ENCODE measurements around the gene CDY1.
"Not testable (repeated sequence)": the region's sequence is repeated elsewhere in the genome, so short reads cannot be mapped to it uniquely, and the experiment has no call there.

Gene CDY1, protein sequence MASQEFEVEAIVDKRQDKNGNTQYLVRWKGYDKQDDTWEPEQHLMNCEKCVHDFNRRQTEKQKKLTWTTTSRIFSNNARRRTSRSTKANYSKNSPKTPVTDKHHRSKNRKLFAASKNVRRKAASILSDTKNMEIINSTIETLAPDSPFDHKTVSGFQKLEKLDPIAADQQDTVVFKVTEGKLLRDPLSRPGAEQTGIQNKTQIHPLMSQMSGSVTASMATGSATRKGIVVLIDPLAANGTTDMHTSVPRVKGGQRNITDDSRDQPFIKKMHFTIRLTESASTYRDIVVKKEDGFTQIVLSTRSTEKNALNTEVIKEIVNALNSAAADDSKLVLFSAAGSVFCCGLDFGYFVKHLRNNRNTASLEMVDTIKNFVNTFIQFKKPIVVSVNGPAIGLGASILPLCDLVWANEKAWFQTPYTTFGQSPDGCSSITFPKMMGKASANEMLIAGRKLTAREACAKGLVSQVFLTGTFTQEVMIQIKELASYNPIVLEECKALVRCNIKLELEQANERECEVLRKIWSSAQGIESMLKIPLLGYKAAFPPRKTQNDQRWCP

DNA sequence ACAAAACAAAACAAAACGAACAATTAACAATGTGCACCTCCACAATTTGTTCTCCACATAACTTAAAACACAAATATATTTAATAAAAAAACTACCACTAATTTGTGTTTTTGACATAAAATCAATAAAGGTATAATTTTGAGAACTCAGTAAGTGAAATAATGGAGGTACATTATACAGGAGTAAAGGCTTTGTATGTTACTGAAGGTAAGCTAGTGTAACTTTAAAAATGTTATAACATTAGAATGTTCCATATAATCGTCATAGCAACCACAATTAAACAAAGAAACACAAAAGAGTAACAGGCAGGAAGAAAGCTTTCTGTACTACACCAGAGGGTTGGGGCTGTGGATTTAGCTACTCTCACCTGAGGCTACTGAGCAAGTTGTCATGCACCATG, at the start of gene CDY1:
CDY1 (plus strand) TSS at position 301 of the 400 bp plus-strand sequence. CDS start 326 bp downstream, outside the sequence.
- not testable (repeated sequence) for DNase-seq

DNA sequence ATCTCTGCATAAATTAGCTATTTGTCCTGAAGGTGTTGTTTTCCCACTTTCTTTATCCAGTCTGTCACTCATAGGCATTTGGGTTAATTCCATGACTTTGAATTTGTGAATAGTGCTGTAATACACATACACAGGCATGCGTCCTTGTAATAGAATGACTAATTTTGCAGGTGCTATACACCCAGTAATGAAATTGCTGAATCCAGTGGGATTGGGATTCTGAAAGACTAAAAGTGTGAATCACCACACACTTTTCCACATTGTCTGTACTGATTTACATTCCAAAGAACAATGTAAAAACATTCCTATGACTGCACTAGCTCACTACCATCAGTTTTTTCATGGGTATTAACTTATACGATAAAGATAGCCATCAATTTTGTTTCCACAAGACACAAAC, 28.6 kb upstream of the CDY1 start:
- not testable (repeated sequence) for DNase-seq

DNA sequence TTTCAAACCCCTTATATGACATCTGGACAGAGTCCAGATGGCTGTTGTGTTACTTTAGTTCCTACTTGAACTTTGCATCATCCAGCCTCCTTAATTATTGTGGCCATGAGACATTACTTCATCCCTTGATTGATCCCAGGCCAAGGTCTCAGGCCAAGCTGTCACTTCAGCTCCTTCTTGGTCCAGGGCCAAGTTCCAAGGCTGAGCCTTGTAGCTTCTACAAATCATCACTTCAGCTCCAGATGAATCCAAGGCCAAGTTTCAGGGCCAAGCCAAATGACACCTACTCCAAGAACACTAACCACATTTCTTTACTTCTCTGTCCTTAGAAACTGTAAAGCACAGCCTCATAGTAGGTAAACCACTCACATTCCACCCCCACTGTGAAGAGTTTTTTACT, 1.7 kb upstream of the CDY1 start:
- DNase-seq: not testable (repeated sequence)

DNA sequence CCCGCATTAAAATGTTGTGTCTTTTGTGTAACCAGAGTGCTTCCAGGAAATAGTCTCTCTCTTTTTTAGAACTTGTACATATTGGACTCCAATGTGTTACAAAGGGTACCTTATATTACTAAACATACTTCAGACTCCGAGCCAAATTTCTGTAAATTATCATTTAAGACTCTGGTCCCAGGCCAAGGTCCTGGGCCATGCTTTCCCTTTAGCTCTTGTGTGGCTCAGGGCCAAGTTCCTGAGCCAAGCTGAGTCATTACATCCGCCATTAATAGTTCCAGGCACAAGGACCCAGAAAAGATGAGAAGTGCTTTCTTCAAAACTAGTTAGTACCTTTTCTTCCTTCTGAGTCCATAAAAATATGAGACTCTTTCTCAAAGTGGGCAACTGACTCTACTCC, 4.6 kb downstream of the CDY1 start:
- DNase-seq: not testable (repeated sequence)

DNA sequence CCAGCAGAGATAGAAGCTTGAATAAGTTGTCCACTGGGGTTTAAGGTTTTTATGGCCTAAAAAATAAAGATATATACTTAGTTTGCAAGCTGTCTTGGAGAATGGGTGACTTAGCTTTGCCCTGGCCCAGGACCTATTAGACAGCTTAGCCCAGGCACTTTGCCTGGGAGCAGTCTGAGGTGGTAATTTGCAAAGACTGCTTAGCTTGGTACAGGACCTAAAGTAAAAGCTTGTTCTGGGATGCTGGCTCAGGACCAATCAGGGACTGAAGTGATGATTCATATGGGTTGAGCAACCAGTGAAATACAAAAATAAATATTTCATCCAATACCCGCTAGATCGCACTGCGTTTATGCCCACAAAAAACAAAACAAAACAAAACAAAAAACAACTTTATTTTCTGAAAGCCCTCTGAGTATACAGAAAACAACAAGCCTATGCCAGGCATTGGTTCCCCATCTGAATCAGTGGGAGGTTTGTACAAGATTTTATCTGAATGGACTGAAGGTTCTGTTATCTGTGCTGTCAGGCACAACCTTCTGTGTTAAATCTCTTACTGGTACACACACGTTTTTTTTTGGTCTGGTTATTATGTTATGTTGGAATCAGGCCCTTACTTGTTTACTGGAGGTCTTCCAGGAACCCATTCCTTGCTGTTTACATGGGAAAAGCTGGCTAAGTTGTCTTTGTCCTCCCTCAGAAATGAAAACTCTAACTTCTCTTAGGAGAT, 8.6 kb downstream of the CDY1 start:
- not testable (repeated sequence) for DNase-seq

DNA sequence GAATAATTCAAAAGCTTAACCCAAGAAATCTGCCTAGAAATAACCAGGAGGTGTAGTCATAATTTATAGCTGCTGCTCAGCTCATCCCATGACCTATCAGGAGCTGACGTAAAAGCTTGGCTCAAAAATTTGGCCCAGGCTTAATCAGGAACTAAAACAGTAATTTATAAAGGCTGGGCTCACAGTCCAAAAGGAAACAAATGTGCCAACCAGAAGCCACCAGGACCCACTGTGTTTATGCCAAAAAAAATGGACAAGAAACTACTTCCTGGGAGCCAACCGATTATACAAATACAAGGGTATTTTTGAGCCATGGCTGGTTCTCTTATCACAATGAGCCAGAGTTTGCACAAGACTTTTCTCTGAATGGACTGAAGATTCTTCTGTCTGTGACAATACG, 17.9 kb downstream of the CDY1 start:
- not testable (repeated sequence) for DNase-seq

DNA sequence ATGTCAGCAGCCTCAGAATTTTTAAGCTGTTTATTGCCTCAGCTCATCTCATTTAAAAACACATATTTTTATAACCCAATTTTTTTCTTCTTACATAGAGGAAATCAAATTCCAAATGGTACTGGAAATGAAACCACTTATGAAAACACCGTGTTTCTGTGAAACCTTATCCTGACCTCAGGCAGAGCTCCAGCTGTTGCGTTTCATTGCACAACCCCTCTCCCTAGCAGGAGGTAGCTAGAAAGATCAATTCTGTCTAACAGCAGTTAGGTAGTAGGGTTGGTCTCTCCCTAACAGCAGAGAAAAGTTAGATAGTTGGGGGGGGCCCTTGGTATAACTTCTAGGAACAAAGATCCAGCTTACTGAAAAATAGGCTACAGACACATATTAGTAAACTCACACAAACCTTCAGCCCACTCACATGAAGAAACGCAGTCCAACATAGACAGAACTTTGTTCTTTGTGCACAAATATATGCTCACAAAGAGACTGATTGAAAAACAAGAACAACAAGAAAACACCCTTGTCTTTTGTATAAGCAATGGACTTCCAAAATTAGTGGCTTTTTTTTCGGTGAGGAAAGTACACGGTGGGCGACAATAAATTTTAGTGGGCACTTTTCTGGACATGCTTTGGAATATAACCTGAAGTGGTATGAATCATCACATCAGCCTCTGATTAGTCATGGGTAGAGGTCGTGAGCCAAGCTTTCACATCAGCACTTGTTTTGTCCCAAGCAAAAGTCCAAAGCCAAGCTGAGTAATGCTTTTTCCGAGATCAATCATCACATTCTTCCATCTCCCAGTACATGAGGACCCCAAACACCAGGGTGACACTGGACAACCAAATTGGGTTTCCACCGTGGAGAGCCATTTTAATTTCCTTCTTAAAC, 21.4 kb downstream of the CDY1 start:
- DNase-seq: not testable (repeated sequence)

Data from GF-D8 (cell line).